ENCODE data around the gene CREB5.
A peak's percentile ranks its signal among the peaks of the same experiment; 100 is the strongest.
"Not testable (repeated sequence)": the region's sequence is repeated elsewhere in the genome, so short reads cannot be mapped to it uniquely, and the experiment has no call there.

The CREB5 gene

GRCh38 chr7:28411876-28412662 is at the start of gene CREB5:
CREB5 (plus strand) TSS chr7:28412518; CDS start chr7:28412915, 397 bp downstream.
- DNase-seq, result no peak

GRCh38 chr7:28362812-28363211 is 49.5 kb upstream of the CREB5 start:
- DNase-seq, result no peak

- DNase-seq, result no peak
These were observed 48.2 kb upstream of the CREB5 start for GRCh38 chr7:28364082-28364481.

GRCh38 chr7:28369523-28369922 is 42.8 kb upstream of the CREB5 start:
- no peak for DNase-seq

GRCh38 chr7:28371846-28372245 is 40.5 kb upstream of the CREB5 start:
- no peak for DNase-seq

GRCh38 chr7:28373990-28374389 is 38.3 kb upstream of the CREB5 start:
- DNase-seq, result no peak

GRCh38 chr7:28375729-28376128 is 36.6 kb upstream of the CREB5 start:
- DNase-seq, result no peak

GRCh38 chr7:28376634-28377033 is 35.7 kb upstream of the CREB5 start:
- DNase-seq, result no peak

- DNase-seq, result peak; percentile 70
These were observed 33.7 kb upstream of the CREB5 start for GRCh38 chr7:28378574-28379149.

- peak; percentile 34 for DNase-seq
These were observed 30.9 kb upstream of the CREB5 start for GRCh38 chr7:28381466-28381865.

- DNase-seq, result no peak
These were observed 30.2 kb upstream of the CREB5 start for GRCh38 chr7:28382144-28382543.

- no peak for DNase-seq
These were observed 28.3 kb upstream of the CREB5 start for GRCh38 chr7:28383975-28384374.

GRCh38 chr7:28389504-28390395 is 22.6 kb upstream of the CREB5 start:
- DNase-seq, result peak; percentile 51

- no peak for DNase-seq
These were observed 21.9 kb upstream of the CREB5 start for GRCh38 chr7:28390426-28390825.

GRCh38 chr7:28392289-28392688 is 20.0 kb upstream of the CREB5 start:
- no peak for DNase-seq

- no peak for DNase-seq
These were observed 16.9 kb upstream of the CREB5 start for GRCh38 chr7:28395404-28395803.

- peak; percentile 51 for DNase-seq
These were observed 16.5 kb upstream of the CREB5 start for GRCh38 chr7:28395831-28396230.

GRCh38 chr7:28397141-28397540 is 15.2 kb upstream of the CREB5 start:
- no peak for DNase-seq

- DNase-seq, result no peak
These were observed 11.4 kb upstream of the CREB5 start for GRCh38 chr7:28400838-28401360.

GRCh38 chr7:28401567-28401966 is 10.8 kb upstream of the CREB5 start:
- DNase-seq, result not testable (repeated sequence)

- peak; percentile 97 for DNase-seq
These were observed 6.7 kb upstream of the CREB5 start for GRCh38 chr7:28405662-28406061.

- DNase-seq, result peak; percentile 21
These were observed 6.1 kb upstream of the CREB5 start for GRCh38 chr7:28406192-28406591.

GRCh38 chr7:28407651-28408050 is 4.7 kb upstream of the CREB5 start:
- DNase-seq, result peak; percentile 54
